Spinal cord (tissue), 10 donors: ENCODE measurements around the gene RAD51B. TPM values are rescaled to one million over a fixed set of nuclear protein-coding genes. Genes with fewer than 3 reads are reported as not detected.

ENCODE experiments used
- DNase-seq, 6 donors: peaks; one replicate each; pipeline versions ENCODE4 v3.0.0 to v3.0.0-alpha.2; 2013 to 2015; ENCODE audit warnings: low spot score in 6 of 6, low read depth in 4 of 6
- H3K27ac ChIP-seq: one replicate; pipeline ENCODE4 v1.5.1; 2013; ENCODE audit warnings: low read depth, low read length, control low read depth
- H3K27me3 ChIP-seq: one replicate; pipeline ENCODE4 v1.6.1; 2013; ENCODE audit warnings: low read length; ENCODE audit not compliant: control insufficient read depth, insufficient read depth
- H3K36me3 ChIP-seq: one replicate; pipeline ENCODE4 v1.6.1; 2013; ENCODE audit warnings: low read length; ENCODE audit not compliant: control insufficient read depth, insufficient read depth
- H3K4me1 ChIP-seq: one replicate; pipeline ENCODE4 v1.6.1; 2013; ENCODE audit warnings: low read length; ENCODE audit not compliant: control insufficient read depth, insufficient read depth
- H3K4me3 ChIP-seq: one replicate; pipeline ENCODE4 v1.5.1; 2013; ENCODE audit warnings: low read depth, low read length, control low read depth
- H3K9me3 ChIP-seq: one replicate; pipeline ENCODE4 v1.6.1; 2013; ENCODE audit warnings: low read length; ENCODE audit not compliant: control insufficient read depth, insufficient read depth
- WGBS: methylation state at CpG from one replicate; pipeline ENCODE4 v1.1.5; 2013; ENCODE audit warnings: missing lambda C conversion rate; ENCODE audit not compliant: insufficient coverage; 5-methylcytosine and 5-hydroxymethylcytosine counted together
- polyA plus RNA-seq, 2 donors: library from polyadenylated mRNA; unstranded; fragments of 120-200 nt; gene quantifications; one replicate each; pipeline ENCODE4 v1.2.1, GENCODE V29; 2013; ENCODE audit not compliant: insufficient read length in 2 of 2
- total RNA-seq, 2 donors: library from RNA; depleted of rRNA in 1 of 2; stranded (reverse); fragments of 120-200 nt in 1 of 2; fragments of >200 nt in 1 of 2; gene quantifications; one replicate each; pipeline versions ENCODE4 v1.2.3 to v1.2.4, GENCODE V29; 2013 to 2014
- donor health status: healthy.

RAD51B gene
- total and polyA plus RNA-seq, 4 donors, result 5.7 to 28.9 (median 14.4) TPM

DNA sequence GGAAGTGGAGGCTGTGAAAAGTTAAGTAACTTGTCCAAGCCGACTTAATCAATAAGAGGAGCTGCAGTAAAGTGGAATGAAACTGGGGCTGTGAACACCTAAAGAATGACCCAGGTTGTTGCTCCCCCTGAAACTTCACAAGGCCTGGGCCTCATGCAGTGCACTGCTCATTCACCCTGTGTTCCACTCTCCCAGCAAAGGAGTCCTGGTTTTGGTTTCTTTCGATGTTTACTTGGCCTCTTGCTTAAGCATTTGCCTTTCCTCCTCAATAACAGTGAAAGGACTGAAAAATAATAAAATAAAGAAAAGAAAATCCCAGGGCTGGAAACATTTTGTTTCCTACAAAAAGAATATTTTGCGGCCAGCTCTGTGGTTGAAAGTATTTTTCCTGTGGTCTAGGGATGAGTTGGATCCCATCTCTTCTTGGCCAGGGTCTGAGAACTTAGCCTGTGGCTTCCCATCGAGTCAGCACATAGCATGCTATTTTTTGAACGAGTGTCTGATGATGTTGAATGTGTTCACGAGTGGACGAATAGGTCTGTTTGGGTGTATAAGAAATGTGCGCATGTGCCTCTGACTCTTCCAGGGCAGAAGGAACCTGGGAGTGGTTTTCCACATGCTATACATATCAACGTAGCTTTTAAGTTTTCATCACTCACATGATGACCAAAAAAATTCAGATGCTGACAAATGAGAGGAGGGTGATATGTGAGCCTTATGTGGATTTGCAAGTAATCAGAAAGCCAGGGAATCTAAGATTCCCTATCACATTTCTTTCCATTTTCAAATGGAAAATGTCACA is 623.5 kb downstream of the RAD51B start:
- Histone ChIP-seq H3K36me3 (no peaks in the 10 kb centered on the region), H3K27ac (no peak overlapping the region), H3K4me3 (no peak overlapping the region), H3K4me1 (peaks cover 3% of the 10 kb centered on the region), H3K9me3 (no peaks in the 10 kb centered on the region), H3K27me3 (no peaks in the 10 kb centered on the region)
- no peak for DNase-seq
- WGBS, result 94% methylated on average over 2 of the region's 9 CpGs

DNA sequence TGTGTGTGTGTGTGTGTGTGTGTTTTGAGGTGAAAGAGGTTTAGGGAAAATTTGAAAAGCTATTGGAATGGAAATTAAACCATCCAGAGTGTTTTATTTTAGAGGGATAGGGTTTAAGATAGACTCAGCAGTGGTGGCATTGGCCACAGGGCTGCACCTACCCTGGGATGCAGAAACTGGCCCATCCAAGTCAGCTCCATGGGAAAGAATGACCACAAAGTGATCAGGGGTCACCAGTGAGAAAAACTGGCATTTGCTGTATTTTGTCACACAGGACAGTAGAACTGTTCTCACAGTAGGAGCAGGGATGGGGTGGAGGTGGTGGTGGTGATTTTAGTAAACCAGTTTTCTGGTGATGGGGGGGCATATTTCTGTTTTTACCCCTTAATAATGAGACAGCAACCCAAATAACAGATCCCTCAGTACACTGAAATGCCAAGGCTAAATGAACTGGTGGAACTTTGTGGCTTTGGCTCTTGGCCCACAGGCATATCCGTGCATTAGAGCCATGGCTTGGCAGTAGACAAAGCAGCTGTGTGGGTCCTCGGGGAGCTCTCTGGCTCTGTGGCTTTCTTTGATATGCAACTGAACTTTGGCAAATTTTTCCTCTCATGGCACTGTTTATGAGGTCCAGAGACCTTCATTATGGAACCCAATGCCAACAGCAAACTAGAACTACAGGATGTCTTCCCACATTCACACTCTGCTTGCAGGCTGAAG is 625.0 kb downstream of the RAD51B start:
- peak in 2 of 6 donors; percentile 52 to 57 for DNase-seq
- no peak overlapping the region for H3K27ac ChIP-seq
- WGBS, result 33% methylated on average over 2 of the region's 2 CpGs
- no peaks in the 10 kb centered on the region for H3K9me3 ChIP-seq
- peaks cover 5% of the 10 kb centered on the region for H3K4me1 ChIP-seq
- H3K36me3 ChIP-seq, result no peaks in the 10 kb centered on the region
- H3K27me3 ChIP-seq, result no peaks in the 10 kb centered on the region
- H3K4me3 ChIP-seq, result no peak overlapping the region

DNA sequence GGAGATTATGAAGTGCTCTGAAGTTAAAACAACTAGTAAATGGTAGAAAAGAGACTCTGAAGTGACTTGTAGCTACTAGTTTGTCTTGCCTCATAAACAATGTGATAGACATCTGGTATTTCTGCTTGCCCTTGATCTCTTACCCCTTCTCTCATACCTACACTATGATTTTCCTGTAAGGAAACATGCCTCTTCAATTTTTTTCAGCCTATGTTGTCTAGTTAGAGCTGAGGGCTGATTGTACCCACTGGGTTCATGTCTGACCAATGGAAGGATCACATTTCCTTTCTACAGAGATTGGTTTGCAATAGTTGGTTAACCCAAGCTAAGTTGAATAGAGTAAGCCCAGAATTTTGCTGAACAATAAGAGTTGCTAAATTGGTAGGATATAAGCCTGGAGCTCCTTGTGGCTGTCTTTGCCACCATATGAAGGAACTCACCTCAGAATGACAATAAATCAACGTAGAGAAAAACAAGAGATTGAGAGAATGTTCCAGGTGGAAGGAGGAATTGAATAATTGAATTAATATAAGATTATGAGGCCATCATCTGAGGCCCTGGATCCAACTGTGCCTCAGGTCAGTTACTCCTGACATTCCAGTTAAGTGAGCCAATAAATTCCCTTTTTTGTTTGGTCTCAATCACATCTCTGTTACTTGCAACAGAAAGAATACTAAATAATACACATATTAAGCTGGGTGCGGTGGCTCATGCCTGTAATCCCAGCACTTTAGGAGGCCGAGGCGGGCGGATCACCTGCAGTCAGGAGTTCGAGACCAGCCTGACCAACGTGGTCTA is 626.9 kb downstream of the RAD51B start:
- H3K9me3 ChIP-seq, result no peaks in the 10 kb centered on the region
- peaks cover 9% of the 10 kb centered on the region for H3K4me1 ChIP-seq
- 97% methylated on average over 5 of the region's 7 CpGs for WGBS
- H3K4me3 ChIP-seq, result no peak overlapping the region
- DNase-seq, result no peak
- no peak overlapping the region for H3K27ac ChIP-seq
- no peaks in the 10 kb centered on the region for H3K36me3 ChIP-seq
- H3K27me3 ChIP-seq, result no peaks in the 10 kb centered on the region

DNA sequence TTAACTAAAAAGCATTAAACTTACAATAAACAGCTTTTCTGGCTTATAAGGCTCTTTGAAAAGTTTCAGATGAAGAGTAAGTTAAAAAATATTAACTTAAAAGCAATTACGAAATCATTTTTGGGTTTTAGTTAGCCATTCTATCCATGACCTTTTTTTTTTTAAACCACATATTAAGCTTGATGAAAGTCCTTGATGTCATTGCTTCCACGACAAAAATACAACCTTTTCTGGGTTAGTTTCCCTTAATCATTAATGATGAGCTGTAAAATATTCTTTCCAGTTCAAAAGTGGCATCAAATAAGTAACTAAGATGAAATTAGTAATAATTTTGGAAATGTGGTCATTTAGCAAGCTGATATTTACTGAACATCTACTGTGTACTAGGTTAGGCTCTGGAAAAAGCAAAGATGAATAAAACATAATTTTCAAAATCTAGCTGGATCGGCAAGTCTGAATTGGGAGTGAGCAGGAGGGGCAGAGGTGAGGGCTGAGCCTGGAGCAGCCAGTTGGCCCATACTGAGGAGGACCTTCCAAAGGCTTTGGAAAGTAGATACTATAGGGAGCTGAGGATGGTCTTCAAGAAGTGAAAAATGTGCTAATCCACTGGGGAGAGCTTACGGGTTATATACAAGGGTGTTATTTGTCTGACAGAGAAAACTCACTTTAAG is 628.1 kb downstream of the RAD51B start:
- H3K27ac ChIP-seq, result no peak overlapping the region
- peaks cover 9% of the 10 kb centered on the region for H3K4me1 ChIP-seq
- 89% methylated on average over 1 of the region's 4 CpGs for WGBS

DNA sequence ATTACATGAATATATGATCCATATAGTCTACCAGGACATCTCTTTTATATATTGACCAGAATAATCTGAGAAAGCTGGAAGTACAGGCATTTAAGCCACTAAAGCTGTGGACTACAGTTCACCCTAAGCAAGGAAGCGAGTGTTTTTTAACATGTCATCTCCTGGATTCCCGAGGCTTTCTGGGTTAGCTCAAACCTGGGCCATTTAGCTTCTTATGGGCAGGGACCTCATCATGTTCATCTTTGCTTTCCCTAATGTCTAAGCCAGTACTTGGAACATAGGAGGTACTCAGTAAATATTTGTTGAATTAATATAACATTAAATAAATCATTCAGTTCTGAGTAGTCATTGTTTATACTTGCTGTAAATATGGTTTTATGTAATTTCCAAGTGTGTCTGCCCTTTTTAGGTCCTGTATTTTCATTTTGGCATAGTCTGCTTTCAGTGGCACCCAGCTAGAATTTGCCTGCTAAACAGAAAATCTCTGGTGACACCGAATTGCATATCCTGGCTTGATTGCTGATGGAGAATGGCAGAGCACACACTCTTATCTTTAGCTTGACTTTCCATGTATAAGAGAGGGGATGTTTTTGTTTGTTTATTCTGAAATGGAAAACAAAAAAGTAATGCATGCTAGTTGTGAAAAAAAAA is 628.8 kb downstream of the RAD51B start:
- 90% methylated on average over 2 of the region's 3 CpGs for WGBS
- Histone ChIP-seq H3K27ac (no peak overlapping the region), H3K4me1 (peaks cover 9% of the 10 kb centered on the region), H3K36me3 (no peaks in the 10 kb centered on the region), H3K4me3 (no peak overlapping the region), H3K9me3 (no peaks in the 10 kb centered on the region), H3K27me3 (no peaks in the 10 kb centered on the region)
- DNase-seq, result no peak

More for the DNA sequence above, 628.1 kb downstream of the RAD51B start:
- Histone ChIP-seq H3K27me3 (no peaks in the 10 kb centered on the region), H3K4me3 (no peak overlapping the region), H3K9me3 (no peaks in the 10 kb centered on the region), H3K36me3 (no peaks in the 10 kb centered on the region)
- no peak for DNase-seq

DNA sequence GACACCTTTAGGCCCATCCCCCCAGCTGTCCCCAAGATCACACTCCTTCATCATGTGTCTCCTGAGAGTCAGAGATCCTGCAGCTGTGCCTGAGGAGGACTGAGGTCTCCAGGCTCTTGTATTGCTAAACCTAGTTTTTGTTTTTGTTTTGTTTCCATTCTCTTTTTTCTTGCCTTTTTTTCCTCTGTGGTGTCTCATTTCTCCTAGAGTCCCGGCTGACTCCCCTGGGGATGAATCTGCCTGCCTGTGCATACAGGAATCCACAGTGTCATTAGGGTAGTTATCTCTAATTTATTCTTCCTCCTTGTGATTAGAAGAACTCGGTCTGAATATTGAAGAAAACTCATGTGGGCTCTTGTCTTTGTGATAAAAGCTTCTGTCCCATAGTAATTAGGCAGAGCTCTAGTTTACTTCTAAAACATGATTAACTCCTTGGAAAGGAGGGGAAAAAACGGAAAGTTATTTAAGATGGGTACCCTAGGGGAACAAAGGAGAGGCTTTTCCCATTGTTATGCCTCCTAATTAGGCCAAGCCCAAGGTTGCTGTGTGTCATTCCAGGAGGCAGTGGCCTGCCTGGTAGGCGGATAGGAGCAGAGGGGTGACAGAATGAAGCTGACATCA is 630.1 kb downstream of the RAD51B start:
- WGBS, result no CpG with 5 or more reads among the region's 4 CpGs
- DNase-seq, result peak in 1 of 6 donors; percentile 74

DNA sequence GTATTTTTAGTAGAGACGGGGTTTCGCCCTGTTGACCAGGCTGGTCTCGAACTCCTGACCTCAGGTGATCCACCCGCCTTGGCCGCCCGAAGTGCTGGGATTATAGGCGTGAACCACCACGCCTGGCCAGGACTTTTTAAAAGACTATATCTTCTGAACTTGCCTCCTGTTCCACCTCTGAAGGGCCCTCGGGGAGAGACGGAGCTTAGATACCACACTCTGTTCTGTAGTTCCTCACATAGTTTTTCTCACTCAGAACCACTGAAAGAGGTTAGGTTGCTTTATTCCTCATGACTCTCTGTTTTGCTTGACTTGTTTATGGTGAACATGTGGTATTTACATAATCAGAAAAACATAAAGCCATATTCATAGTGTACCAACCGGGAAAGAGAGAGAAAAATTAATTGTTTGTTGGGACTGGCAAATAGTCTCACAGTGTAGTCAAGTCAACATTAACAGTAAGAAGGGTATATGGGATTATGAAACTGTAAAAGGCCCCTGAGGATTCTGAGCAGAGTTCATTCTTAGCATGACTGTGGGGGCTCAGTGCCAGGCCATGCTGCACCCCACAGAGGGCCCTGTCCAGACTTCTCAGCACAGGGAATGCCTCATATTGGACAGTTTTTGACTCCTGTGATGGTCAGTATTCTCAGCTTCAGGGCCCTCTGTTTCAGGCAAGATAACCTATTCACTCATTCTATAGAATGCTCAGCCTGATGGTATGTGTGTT is 631.0 kb downstream of the RAD51B start:
- no peak for DNase-seq
- no peak overlapping the region for H3K4me3 ChIP-seq
- no peak overlapping the region for H3K27ac ChIP-seq
- no peaks in the 10 kb centered on the region for H3K36me3 ChIP-seq
- WGBS, result 94% methylated on average over 3 of the region's 11 CpGs
- H3K27me3 ChIP-seq, result no peaks in the 10 kb centered on the region
- no peaks in the 10 kb centered on the region for H3K9me3 ChIP-seq
- H3K4me1 ChIP-seq, result peaks cover 6% of the 10 kb centered on the region

More for the DNA sequence above, 630.1 kb downstream of the RAD51B start:
- no peaks in the 10 kb centered on the region for H3K36me3 ChIP-seq
- peaks cover 9% of the 10 kb centered on the region for H3K4me1 ChIP-seq
- H3K9me3 ChIP-seq, result no peaks in the 10 kb centered on the region
- no peak overlapping the region for H3K4me3 ChIP-seq
- no peak overlapping the region for H3K27ac ChIP-seq
- no peaks in the 10 kb centered on the region for H3K27me3 ChIP-seq

DNA sequence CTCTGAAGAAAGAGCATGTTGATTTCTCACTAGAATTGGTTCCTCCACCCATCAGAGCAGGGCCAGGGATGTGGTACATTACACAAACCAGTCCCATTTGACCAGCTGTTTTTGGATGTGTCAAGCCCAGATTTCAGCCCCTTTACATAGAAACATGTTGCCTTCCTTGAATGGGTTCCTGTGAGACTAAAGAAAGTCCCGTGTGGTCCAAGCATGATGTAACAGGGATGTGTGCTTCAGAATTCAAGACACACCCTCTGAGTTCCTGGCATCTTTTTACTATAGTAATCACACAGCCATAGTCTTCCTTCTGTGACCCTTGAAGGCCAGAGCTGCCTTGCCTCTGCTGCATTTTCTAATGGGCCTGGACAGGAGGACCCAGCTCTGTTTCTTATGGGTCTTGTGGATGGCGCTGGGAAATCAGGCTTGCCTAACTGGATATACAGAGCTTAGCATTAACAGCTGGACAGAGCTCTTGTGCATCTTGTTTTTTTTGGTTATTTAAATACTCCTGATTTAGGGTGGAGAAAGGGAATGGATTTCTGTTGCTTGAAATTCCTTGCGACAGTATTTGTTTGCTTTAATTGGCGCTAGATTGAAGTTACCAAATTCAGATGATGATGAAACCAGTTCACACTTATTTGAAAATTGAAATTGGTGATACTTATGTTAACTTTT is 632.3 kb downstream of the RAD51B start:
- 100% methylated on average over 1 of the region's 4 CpGs for WGBS

More for the DNA sequence above, 632.3 kb downstream of the RAD51B start:
- no peaks in the 10 kb centered on the region for H3K36me3 ChIP-seq
- no peaks in the 10 kb centered on the region for H3K9me3 ChIP-seq
- H3K4me3 ChIP-seq, result no peak overlapping the region
- peaks cover 6% of the 10 kb centered on the region for H3K4me1 ChIP-seq
- H3K27ac ChIP-seq, result peak overlapping the region; percentile 25
- H3K27me3 ChIP-seq, result no peaks in the 10 kb centered on the region
- peak in 1 of 6 donors; percentile 32 for DNase-seq
